ENCODE measurements around the gene PDE8A.
A peak's percentile ranks its signal among the peaks of the same experiment; 100 is the strongest.
"Not testable (repeated sequence)": the region's sequence is repeated elsewhere in the genome, so short reads cannot be mapped to it uniquely, and the experiment has no call there.

The PDE8A gene

GRCh38 chr15:85010071-85010385 is 28.4 kb downstream of the PDE8A start:
- no peak for DNase-seq (ENCODE audit: low read depth, low spot score)

- no peak for DNase-seq (ENCODE audit: low read depth, low spot score)
Observed at GRCh38 chr15:85010386-85011159, 28.9 kb downstream of the PDE8A start.

DNA sequence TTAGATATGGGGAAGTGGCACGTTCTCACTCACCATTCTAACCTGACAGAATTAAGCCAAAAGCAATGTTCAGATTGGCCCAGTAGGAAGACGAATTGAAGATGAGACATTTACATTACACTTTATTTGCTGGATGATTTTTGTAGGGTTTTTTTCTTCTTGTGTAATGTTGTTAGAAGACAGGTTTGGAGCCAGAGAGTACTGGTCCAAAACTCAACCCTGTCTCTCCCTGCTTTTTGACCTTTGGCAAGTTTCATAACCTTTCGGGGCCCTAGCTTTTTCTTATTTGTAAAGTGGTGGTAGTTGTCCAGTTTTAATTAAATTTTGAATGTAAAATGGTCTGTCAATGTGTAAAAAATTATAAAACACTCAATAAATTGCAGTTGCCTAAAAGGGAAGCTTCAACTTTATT is 29.5 kb downstream of the PDE8A start:
- DNase-seq (ENCODE audit: low read depth, low spot score), result no peak

DNA sequence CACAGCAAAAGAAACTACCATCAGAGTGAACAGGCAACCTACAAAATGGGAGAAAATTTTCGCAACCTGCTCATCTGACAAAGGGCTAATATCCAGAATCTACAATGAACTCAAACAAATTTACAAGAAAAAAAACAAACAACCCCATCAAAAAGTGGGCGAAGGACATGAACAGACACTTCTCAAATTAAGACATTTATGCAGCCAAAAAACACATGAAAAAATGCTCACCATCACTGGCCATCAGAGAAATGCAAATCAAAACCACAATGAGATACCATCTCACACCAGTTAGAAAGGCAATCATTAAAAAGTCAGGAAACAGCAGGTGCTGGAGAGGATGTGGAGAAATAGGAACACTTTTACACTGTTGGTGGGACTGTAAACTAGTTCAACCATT is 30.1 kb downstream of the PDE8A start:
- DNase-seq (ENCODE audit: low read depth, low spot score), result not testable (repeated sequence)

GRCh38 chr15:85013785-85014184 is 32.1 kb downstream of the PDE8A start:
- no peak for DNase-seq (ENCODE audit: low read depth, low spot score)

DNA sequence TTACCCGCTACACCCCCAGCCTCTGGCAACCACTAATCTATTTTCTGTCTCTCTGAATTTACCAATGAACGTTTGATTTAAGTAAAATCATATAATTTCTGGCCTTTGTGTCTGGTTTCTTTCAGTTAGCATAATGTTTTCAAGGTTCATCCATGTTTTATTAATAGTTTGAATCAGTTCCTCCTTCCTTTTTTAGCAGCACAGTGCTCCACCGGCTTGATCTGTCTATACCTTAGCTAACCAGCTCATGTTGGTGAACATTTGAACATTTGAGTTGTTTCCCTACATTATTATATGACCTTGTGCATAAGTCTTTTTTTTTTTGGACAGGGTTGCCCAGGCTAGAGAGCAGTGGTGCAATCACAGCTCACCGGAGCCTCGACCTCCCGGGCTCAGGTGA is 33.3 kb downstream of the PDE8A start:
- no peak for DNase-seq (ENCODE audit: low read depth, low spot score)

DNA sequence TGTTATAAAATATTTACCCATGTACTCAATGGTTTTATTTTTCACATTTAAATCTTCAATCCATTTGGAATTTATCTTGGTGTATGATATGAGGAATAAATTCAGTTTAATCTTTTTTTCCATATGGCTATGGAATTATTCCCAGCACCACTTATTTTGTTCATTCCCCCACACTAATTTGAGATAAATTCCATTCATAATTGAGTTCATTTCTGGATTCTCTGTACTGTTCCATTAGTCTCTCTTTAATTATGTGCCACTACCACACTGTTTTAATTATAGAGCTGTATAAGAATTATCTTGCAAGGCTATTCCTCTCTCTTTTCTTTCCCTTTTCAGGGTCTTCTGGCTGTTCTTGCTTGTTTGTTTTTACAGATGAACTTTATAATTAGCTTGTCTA is 34.6 kb downstream of the PDE8A start:
- DNase-seq (ENCODE audit: low read depth, low spot score), result no peak

DNA sequence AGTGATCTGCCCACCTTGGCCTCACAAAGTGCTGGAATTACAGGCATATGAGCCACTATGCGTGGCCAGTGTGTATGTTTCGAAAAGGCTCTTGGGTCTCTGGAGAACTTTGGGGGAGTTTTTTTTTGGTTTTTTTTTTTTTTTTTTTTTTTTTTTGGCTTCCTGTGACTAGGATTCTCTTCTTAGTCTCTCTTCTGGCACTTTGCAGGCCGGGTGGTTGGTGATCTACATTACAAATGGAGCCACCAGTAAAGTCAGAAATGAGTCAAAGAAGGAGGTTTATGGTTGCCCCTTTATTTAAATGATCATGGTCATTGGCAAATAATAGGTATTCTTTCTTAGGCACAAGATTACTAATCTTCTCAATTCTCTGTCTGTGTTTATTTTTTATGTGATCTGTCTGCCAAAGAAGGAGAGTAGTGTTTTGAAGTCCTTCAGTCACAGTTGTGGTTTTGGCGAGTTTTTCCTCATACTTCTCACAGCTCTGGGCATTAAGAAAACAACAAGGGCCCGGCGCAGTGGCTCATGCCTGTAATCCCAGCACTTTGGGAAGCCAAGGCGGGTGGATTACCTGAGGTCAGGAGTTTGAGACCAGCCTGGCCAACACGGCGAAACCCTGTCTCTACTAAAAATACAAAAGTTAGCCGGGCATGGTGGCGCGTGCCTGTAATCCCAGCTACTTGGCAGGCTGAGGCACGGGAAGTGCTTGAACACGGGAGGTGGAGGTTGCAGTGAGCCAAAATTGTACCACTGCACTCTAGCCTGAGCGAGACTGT is 38.3 kb downstream of the PDE8A start:
- peak; percentile 82 for DNase-seq (ENCODE audit: low read depth, low spot score)

- DNase-seq (ENCODE audit: low read depth, low spot score), result no peak
Observed at GRCh38 chr15:85021409-85021808, 39.8 kb downstream of the PDE8A start.

DNA sequence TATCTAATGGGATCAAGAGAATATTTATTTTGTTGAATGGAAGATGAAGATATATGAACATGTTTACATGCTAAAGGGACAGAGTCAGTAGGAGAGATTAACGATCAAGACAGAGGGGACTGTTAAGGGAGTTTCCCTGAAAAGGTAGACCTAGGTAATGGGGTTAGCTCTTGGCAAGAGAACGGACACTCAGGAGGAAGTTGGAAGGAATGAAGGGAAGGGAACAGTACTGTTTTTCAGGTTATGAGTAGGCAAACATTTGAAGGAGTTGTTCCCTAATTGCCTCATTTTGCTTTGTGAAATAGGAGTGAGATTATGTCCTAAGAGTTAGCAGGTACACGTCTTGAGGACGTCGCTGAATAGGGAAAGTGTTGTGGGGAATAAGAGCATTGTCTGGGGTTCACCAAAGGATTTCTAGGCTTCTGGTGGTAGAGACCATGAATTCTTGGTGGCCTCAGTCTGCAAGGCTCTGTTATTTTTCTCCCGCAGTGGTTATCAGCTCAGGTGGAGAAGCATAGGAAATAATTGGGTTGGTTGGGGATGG is 41.3 kb downstream of the PDE8A start:
- DNase-seq (ENCODE audit: low read depth, low spot score), result no peak

DNA sequence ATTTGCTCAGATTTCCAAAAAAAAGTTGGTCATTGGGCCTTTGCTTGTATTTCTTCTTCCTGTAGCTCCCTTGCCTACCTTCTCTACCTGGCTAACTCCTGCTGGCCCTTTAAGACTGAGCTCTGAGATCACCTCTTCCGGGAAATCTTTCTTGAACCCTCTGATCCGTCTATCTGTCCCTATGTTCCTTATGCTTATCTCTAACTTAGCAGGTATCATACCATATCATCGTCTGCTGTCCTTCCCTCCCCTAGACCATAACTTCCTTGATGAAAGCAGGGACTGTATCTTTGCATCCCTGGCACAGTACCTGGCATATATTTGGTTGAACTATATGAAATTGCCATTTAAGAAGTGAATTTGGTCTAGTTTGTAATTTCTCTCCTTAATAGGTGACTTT is 42.3 kb downstream of the PDE8A start:
- no peak for DNase-seq (ENCODE audit: low read depth, low spot score)

GRCh38 chr15:85024509-85025336 is 43.1 kb downstream of the PDE8A start:
- DNase-seq (ENCODE audit: low read depth, low spot score), result peak; percentile 85

GRCh38 chr15:85025516-85026251 is 44.0 kb downstream of the PDE8A start:
- no peak for DNase-seq (ENCODE audit: low read depth, low spot score)

DNA sequence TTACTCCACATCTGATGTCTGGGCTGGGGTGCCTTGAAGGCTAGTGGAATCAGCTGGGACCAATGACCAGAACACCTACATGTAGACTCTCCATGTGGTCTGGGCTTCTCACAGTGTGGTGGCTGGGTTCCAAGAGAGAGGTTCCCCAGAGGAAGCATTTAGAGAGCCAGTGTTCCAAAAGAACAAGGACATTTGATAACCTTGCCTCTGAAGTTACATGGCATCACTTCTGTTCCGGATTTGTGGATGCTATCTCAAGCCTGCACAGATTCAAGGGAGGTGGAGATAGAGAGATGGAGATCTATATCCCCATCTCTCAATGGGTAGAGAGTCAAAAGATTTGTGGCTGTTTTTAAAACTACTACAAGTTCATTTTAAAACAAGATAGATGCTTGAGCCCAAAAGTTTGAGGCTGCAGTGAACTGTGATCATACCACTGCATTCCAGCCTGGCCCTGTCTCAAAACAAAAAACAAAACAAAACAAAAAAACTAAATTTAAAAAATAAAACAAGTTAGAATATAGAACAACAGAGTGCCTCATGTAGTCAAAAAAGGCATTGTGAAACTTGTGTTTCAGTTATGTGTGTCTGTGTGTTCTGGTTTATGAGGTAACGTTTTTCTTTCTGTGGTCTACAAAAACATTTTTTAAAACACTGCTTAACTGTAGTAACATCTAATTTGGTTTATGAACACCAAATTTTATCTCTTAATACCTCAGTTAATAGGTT is 44.8 kb downstream of the PDE8A start:
- no peak for DNase-seq (ENCODE audit: low read depth, low spot score)

GRCh38 chr15:85027033-85027380 is 45.4 kb downstream of the PDE8A start:
- DNase-seq (ENCODE audit: low read depth, low spot score), result no peak

GRCh38 chr15:85027421-85027820 is 45.8 kb downstream of the PDE8A start:
- DNase-seq (ENCODE audit: low read depth, low spot score), result no peak

- DNase-seq (ENCODE audit: low read depth, low spot score), result no peak
Observed at GRCh38 chr15:85028416-85028815, 46.8 kb downstream of the PDE8A start.

DNA sequence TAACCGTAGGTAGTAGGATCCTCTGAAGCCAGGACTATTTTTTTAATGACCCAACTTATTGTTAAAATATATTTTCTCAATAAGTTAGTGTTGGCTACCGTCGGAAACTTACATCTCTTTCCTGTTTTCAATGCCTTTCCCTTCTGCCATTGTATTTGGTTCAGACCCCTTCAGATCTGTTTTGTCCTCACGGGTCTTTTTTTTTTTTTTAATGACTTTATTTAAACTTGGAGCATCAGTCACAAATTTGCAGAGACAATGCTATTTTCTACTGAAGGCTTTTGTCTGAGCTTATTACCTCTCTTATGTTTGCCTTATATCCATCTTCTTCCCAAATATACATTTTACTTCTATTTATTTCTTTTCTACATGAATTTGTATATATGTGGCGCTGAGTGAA is 47.6 kb downstream of the PDE8A start:
- no peak for DNase-seq (ENCODE audit: low read depth, low spot score)

DNA sequence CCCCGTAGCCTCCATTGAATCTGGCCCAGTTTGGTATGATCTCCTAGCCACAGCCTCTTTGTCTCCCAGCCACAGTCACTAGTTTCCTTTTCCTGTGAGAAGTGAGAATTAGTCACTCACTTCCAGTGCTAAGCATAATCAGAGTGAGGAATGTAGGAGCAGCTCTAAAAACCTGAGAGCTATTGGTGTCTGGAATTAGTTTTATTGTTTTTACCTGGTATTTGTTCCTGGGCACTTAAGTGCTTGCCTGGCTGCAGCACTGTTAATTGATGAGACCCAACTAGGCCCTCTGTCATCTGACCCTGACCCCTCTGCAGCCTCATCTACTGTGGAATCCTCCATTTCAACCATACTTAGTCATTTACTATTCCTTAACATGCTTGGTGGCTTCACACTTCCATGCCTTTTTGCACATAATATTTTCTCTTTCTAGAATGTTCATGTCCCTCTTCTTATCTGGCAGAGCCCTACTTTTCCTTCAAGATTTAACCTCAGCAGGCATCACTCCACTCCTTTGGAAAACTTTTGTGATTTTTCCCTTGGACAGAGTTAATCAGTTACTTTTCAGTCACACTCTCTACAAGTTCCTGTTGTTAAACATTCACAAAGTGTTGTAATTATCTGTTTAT is 48.8 kb downstream of the PDE8A start:
- peak; percentile 83 for DNase-seq (ENCODE audit: low read depth, low spot score)

All from astrocyte of the hippocampus (primary cell).